K562 (cell line): ENCODE data around the gene TULP1. TPM values are rescaled to one million over a fixed set of nuclear protein-coding genes. Genes with fewer than 3 reads are reported as not detected.
A peak's percentile ranks its signal among the peaks of the same experiment; 100 is the strongest.

Source experiments
- BCL6 ChIP-seq: fragments of 250-450 bp; sonication (Bioruptor Pico); IDR thresholded peaks from 2 replicates; pipeline ENCODE4 v1.4.0; 2020
- BHLHE40 ChIP-seq: IDR thresholded peaks from 2 replicates; pipeline ENCODE4 v1.6.1; 2011; ENCODE audit warnings: low read length, improper control_type of control experiment
- ELF2 ChIP-seq: fragments of 250-450 bp; sonication (Bioruptor Pico); IDR thresholded peaks from 2 replicates; pipeline ENCODE4 v1.5.0; 2021; ENCODE audit warnings: mild to moderate bottlenecking
- FIP1L1 ChIP-seq: fragments of 200-400 bp; formaldehyde crosslinking; IDR thresholded peaks from 2 replicates; pipeline ENCODE4 v1.6.1; 2018; ENCODE audit warnings: mild to moderate bottlenecking, low read depth, low read length; ENCODE audit not compliant: poor library complexity, severe bottlenecking
- HDAC8 ChIP-seq: fragments of 450-650 bp; IDR thresholded peaks from 2 replicates; pipeline ENCODE4 v1.6.1; 2016; ENCODE audit warnings: mild to moderate bottlenecking, missing genetic modification characterization, moderate library complexity, missing compliant biosample characterization
- MCM7 ChIP-seq, 2 experiments: fragments of 450-650 bp; IDR thresholded peaks; 2 replicates each; pipeline ENCODE4 v1.6.1; 2016 to 2018
- MYC ChIP-seq, 2 experiments: fragments of 250-450 bp in 1 of 2; sonication (Bioruptor Pico) in 1 of 2; IDR thresholded peaks; 2 replicates each; pipeline versions ENCODE4 v1.5.1 to v1.6.1; 2012 to 2021; ENCODE audit warnings: low read depth in 2 of 2, borderline replicate concordance in 1 of 2, improper control_type of control experiment in 1 of 2, low read length in 1 of 2, mild to moderate bottlenecking in 1 of 2, moderate library complexity in 1 of 2
- NFE2 ChIP-seq: IDR thresholded peaks from 2 replicates; pipeline ENCODE4 v1.6.1; 2014; ENCODE audit warnings: antibody characterized with exemption, low read depth
- NKRF ChIP-seq: fragments of 450-650 bp; IDR thresholded peaks from 2 replicates; pipeline ENCODE4 v1.6.1; 2016; ENCODE audit warnings: borderline replicate concordance
- PHF20 ChIP-seq: fragments of 450-650 bp; IDR thresholded peaks from 2 replicates; pipeline ENCODE4 v1.6.1; 2018; ENCODE audit not compliant: partially characterized antibody
- PTRF ChIP-seq: fragments of 450-650 bp; IDR thresholded peaks from 2 replicates; pipeline ENCODE4 v1.6.1; 2016; ENCODE audit warnings: mild to moderate bottlenecking, missing genetic modification characterization, missing compliant biosample characterization
- SIN3A ChIP-seq, 2 experiments: fragments of 150-350 bp in 1 of 2; IDR thresholded peaks; 2 replicates each; pipeline ENCODE4 v1.6.1; 2011 to 2016; ENCODE audit warnings: borderline replicate concordance in 2 of 2, low read depth in 2 of 2, low read length in 2 of 2, mild to moderate bottlenecking in 2 of 2, moderate library complexity in 2 of 2; ENCODE audit not compliant: control insufficient read depth in 1 of 2
- ZFP30 ChIP-seq: fragments of 250-450 bp; sonication (Bioruptor Pico); IDR thresholded peaks from 2 replicates; pipeline ENCODE4 v1.8.0; 2022; ENCODE audit warnings: moderate library complexity, mild to moderate bottlenecking, inconsistent platforms, borderline replicate concordance
- ZNF277 ChIP-seq: fragments of 250-450 bp; sonication (Bioruptor Pico); IDR thresholded peaks from 2 replicates; pipeline ENCODE4 v1.8.0; 2022; ENCODE audit warnings: inconsistent platforms, mild to moderate bottlenecking, moderate library complexity, borderline replicate concordance
- polyA plus RNA-seq, 8 experiments: library from polyadenylated mRNA; depleted of rRNA in 4 of 8; stranded (reverse) in 5 of 8; unstranded in 3 of 8; fragments of >200 nt; fragmentation: Nextera tagmentation in 2 of 8; fragmentation: Illumina TruSeq in 1 of 8; extraction: Ambion mirVana in 2 of 8; extraction: Trizol in 1 of 8; gene quantifications; 2 replicates each; pipeline versions ENCODE4 v1.2.1 to v1.2.3, GENCODE V29; 2011 to 2014; ENCODE audit warnings: inconsistent platforms in 1 of 8, missing spikeins in 1 of 8
- total RNA-seq, 7 experiments: library from RNA; depleted of rRNA in 6 of 7; stranded (reverse); fragments of >200 nt in 6 of 7; fragmentation: Illumina TruSeq in 2 of 7; extraction: Trizol in 2 of 7; gene quantifications; 2 replicates each; pipeline versions ENCODE4 v1.2.1 to v1.2.3, GENCODE V29; 2011 to 2021; ENCODE audit warnings: low replicate concordance in 1 of 7
- TF ChIP-seq, protein P1 (sequence below), 3 experiments: IDR thresholded peaks in 2 of 3; conservative IDR thresholded peaks in 1 of 3; 2 replicates each; pipeline ENCODE4 v1.5.1; 2011 to 2012; ENCODE audit warnings: low read length in 3 of 3, mild to moderate bottlenecking in 3 of 3, control low read depth in 2 of 3, improper control_type of control experiment in 1 of 3, inconsistent platforms in 1 of 3, low read depth in 1 of 3, mixed read lengths in 1 of 3, moderate library complexity in 1 of 3; ENCODE audit not compliant: insufficient read depth in 2 of 3
- TF ChIP-seq, protein P2 (sequence below): fragments of 250-450 bp; sonication (Bioruptor Pico); IDR thresholded peaks from 2 replicates; pipeline ENCODE4 v1.5.0; 2020; ENCODE audit warnings: mild to moderate bottlenecking

The TULP1 gene
- total and polyA plus RNA-seq, 9 of the 15 experiments (the other 6 are each of a cell fraction or from before 2014, with no cell fraction given) = 0.06 to 0.17 (median 0.09) TPM; not detected in 6

DNA sequence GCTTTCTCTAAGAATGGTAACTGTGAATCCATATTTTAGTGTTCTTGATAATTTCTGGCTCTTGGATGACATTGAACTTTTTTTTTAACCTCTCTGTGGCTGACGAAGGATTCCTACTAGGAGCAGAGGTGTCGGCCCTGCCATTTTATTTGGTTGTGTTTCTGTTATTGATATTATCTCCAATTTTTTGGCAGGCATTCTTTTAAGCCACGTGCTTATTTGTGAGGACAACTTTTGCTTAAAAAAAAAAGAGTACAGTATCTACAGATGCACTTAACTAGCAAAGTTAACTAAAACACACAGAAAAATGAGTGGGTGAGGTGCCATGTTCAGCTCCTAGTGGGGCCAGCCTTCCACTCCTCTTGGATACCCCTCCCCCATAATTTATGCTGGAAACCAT is 59.5 kb downstream of the TULP1 start (continued):
- no peak for TF ChIP-seq PTRF (tag)
- TF ChIP-seq ELF2 (CRISPR knock-in tag) = no peak
- no peak for TF ChIP-seq PHF20
- TF ChIP-seq ZNF277 = no peak
- TF ChIP-seq, protein P1, sequence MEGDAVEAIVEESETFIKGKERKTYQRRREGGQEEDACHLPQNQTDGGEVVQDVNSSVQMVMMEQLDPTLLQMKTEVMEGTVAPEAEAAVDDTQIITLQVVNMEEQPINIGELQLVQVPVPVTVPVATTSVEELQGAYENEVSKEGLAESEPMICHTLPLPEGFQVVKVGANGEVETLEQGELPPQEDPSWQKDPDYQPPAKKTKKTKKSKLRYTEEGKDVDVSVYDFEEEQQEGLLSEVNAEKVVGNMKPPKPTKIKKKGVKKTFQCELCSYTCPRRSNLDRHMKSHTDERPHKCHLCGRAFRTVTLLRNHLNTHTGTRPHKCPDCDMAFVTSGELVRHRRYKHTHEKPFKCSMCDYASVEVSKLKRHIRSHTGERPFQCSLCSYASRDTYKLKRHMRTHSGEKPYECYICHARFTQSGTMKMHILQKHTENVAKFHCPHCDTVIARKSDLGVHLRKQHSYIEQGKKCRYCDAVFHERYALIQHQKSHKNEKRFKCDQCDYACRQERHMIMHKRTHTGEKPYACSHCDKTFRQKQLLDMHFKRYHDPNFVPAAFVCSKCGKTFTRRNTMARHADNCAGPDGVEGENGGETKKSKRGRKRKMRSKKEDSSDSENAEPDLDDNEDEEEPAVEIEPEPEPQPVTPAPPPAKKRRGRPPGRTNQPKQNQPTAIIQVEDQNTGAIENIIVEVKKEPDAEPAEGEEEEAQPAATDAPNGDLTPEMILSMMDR (IDR thresholded peaks at IDR 0.05 in 2 of 3, conservative IDR thresholded peaks at IDR 0.05 in 1 of 3; ENCODE audit: insufficient read depth in 2 of 3, low read depth in 1 of 3, low read length in 3 of 3) = no peak
- 0 out of 2 replicates have a peak, but pooled peaks have one; percentile 9 for TF ChIP-seq NKRF
- no peak; a peak in 1 of 4 replicates for TF ChIP-seq SIN3A (IDR thresholded peaks at IDR 0.05; ENCODE audit: borderline replicate concordance in 2 of 2, control insufficient read depth in 1 of 2, low read depth in 2 of 2, low read length in 2 of 2)
- no peak for TF ChIP-seq BHLHE40
- no peak for TF ChIP-seq BCL6
- TF ChIP-seq FIP1L1 = no peak
- TF ChIP-seq, protein P2, sequence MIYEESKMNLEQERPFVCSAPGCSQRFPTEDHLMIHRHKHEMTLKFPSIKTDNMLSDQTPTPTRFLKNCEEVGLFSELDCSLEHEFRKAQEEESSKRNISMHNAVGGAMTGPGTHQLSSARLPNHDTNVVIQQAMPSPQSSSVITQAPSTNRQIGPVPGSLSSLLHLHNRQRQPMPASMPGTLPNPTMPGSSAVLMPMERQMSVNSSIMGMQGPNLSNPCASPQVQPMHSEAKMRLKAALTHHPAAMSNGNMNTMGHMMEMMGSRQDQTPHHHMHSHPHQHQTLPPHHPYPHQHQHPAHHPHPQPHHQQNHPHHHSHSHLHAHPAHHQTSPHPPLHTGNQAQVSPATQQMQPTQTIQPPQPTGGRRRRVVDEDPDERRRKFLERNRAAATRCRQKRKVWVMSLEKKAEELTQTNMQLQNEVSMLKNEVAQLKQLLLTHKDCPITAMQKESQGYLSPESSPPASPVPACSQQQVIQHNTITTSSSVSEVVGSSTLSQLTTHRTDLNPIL = no peak
- no peak for TF ChIP-seq NFE2
- TF ChIP-seq MCM7 (IDR thresholded peaks at IDR 0.05) = no peak
- no peak for TF ChIP-seq HDAC8 (tag)
- peak; percentile 66 for TF ChIP-seq MYC (IDR thresholded peaks at IDR 0.05; ENCODE audit: low read depth, low read length)
- no peak for TF ChIP-seq MYC (CRISPR knock-in tag; IDR thresholded peaks at IDR 0.05; ENCODE audit: borderline replicate concordance, low read depth)
- no peak for TF ChIP-seq ZFP30 (CRISPR knock-in tag)
